Effector CD8-positive, alpha-beta T cell (primary cell): ENCODE measurements around the gene NFE2L2.
"Not testable (repeated sequence)": the region's sequence is repeated elsewhere in the genome, so short reads cannot be mapped to it uniquely, and the experiment has no call there.

Experiments
- DNase-seq: peaks from one replicate; lab custom pipeline; 2025; lab: John Stamatoyannopoulos, UW
- total RNA-seq, 4 experiments: gene quantifications; one replicate each; lab custom pipeline; 2026; lab: John Stamatoyannopoulos, UW

NFE2L2 gene
- total RNA-seq = 92.6 to 135 (median 116) reads per million in 4 experiments

DNA sequence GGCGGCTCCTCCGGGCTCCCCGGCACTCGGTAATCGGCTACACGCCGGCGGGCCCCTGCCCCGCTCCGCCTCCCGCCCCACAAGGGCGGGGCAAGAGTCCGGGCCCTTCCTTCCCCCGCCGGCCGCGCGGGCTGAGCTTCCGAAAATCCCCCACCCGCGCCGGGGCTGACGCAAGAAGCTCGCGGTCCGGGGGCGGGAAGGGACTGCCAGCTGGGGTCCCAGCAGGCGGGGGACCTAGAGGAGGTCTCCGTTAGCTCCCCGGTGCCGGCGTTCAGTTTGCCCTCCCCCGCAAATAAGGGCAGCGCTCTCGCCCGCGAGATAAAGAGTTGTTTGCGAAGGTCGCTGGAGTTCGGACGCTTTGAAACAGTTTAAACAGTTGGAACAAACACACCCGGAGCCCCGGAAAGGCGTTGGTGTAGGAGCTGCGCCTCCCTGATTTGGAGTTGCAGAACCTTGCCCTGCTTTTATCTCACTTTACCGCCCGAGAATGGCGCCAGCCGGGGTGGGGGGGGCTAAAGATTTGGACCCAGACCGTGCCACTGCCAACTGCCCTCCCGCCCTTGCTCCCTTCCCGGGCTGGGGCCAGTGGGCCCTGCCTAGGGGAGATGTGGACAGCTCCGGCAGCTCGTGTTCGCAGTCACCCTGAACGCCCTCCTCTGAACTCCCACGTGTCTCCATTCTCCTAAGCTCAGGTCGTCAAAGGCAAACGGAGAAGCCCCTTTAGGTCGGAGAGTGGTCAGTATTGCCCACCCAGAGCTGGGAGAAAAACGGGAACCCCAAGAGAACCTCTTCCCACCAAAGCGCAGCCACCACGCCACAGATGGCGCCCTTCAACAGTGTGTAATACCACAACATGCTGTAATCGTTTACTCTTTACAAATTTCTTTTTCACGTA lies at the start of gene NFE2L2:
TSS of gene NFE2L2 (minus strand) at position 35 of the 895 bp plus-strand sequence. CDS start 151 bp downstream, outside the sequence.
- peak; percentile 88 for DNase-seq

DNA sequence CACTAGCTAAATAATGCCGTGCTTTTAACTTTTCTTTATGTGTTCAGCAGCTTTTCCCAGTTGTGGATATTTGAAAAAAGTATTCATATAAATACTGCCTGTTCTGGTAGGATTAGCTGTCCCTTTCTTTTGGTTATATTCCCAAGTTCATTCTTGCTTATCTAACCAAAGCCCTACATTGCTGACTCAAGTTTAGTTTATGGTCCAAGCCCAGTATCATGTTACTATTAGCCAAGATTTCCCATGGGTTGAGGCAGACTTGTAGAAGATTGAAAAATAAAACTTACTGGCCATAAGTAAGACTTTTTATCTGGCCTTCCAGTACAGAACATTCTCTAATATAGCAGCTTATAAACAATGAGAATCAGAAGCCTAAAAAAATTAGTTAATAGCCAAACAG lies 49.7 kb upstream of the NFE2L2 start:
- DNase-seq = no peak

DNA sequence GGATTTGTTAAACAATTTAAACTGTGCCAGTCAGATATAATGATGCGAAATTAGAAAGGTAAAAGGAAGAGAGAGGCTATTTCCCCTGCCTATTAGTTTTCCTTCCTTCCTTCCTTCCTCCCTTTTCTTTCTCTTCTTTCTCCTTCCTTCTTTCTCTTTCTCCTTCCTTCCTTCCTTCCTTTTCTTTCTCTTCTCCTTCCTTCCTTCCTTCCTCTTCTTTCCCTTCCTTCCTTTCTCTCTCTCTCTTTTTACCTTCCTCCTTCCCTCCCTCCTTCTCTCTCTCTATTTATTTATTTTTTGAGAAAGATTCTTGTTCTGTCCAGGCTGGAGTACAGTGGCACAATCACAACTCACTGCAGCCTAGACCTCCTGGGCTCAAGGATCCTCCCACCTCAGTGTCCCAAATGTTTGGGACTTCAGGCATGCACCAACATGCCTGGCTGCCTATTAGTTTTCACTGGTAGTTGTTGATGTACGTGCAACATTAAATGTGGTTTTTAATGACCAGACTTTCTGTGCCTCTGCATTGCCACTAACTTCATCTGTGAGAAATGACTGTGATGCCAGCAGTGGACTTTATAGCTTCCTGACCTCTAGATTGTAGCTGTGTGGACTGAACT lies 48.7 kb upstream of the NFE2L2 start:
- no peak for DNase-seq

DNA sequence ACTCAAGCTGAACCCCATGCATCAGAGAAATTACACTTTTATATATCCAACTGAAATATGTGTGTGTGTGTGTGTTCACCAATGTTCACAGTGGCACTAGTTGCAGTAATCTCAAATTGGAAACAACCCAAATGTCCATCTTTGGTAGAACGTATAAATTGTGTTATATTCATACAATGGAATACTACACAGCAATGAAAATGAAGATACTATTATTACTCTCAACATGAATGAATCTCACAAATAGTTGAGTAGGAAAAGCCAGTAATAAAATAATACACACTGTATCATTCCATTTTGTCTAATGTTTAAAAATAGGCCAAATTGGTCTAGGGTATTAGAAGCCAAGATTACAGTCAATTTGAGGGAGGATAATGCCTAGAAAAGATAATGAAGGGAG lies 48.0 kb upstream of the NFE2L2 start:
- no peak for DNase-seq

- DNase-seq = not testable (repeated sequence)
These were observed 45.3 kb upstream of the NFE2L2 start for GRCh38 chr2:177309672-177310309.

GRCh38 chr2:177306550-177306949 lies 42.0 kb upstream of the NFE2L2 start:
- DNase-seq = no peak

- no peak for DNase-seq
These were observed 39.4 kb upstream of the NFE2L2 start for GRCh38 chr2:177303939-177304338.

GRCh38 chr2:177302552-177302951 lies 38.0 kb upstream of the NFE2L2 start:
- DNase-seq = no peak

- no peak for DNase-seq
These were observed 33.7 kb upstream of the NFE2L2 start for GRCh38 chr2:177298191-177298590.

DNA sequence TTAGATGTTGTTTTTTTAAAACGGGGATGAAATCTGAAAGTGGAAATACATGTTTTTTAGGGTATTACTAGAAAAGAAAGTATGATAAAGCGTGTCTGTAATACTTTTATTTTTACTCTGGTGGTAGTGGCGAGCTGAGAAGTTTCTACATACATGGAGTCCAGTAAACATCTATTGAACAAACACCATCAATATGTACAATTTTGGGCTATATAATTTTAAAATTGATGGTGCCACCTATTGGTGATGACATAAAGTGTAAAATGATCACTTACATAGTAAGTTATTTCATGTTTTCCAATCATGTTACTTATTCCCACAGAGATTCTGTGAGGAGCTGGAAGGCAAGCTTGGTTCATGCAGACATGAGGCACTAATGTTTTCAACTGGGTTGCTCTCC lies 31.5 kb upstream of the NFE2L2 start:
- DNase-seq = no peak

DNA sequence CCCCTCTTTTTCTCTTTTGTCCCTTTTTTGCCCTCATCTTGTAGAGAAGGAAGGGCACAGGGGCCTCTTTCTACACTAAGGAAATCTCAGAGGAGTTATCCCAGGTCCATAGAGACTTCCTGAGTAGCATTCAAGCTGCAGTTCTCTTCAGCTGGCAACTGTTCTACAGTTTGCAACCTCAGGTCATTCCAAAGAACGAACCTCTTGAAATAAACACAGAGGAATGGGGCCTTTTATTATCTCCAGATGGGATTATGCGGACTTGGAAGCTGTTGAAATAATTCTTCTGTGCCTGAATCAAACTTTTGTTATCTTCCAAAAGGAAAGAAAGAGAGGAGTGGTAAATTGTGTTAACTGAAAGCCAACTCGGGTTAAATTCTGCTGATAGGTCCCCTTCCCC lies 31.0 kb upstream of the NFE2L2 start:
- no peak for DNase-seq

DNA sequence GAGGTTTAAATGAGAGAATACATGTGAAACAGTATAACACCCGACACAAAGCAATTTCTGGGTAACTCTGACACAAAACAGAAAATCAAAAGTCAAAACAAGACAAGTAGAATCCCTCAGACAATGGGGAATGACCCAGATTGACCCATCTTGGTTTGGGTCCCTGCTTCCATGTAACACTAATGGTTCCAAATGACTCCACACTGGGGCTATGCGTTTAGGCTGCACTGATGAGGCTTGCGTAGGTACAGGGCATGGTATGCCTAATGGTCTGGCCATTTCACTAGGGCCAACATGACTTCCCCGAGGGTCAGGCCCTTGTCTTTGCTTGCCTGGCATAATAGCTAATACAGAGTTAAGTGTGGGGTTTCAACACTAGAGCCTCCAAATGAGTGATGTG lies 27.2 kb upstream of the NFE2L2 start:
- no peak for DNase-seq

DNA sequence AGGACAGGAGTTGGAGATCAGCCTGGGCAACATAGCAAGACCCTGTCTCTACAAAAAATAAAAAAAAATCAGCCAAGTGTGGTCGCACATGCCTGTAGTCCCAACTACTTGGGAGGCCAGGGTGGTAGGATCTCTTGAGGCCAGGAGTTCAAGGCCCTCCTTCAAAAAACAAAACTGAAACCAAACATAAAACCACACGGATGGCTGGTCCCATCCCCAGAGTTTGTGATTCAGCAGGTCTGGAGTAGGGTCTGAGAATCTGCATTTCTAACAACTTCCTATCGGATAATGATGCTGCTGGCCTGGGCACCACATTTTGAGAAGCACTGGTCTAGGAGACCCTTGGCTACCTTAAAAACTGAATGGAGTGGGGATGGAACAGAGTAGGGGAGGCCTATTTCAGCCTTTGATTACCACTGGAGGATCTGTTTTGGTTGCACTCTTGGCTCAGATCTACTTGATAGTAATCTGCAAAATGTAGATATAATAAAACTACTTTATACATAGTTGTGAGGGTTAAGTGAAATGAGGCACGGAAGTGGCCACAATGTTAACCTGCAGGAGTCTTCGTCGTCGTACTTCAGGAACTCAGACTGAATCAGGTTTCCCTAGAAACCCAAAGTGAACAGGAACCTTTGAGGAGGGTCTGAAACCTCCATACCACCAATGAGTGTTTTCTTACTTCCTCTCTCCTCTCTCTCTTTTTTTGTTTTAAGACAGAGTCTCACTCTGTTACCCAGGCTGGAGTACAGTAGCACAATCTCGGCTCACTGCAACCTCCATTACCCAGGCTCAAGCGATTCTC lies 25.5 kb upstream of the NFE2L2 start:
- no peak for DNase-seq

GRCh38 chr2:177287814-177288213 lies 23.3 kb upstream of the NFE2L2 start:
- DNase-seq = no peak

- no peak for DNase-seq
These were observed 21.6 kb upstream of the NFE2L2 start for GRCh38 chr2:177285892-177286715.

- no peak for DNase-seq
These were observed 20.0 kb upstream of the NFE2L2 start for GRCh38 chr2:177284531-177284930.

GRCh38 chr2:177283906-177284305 lies 19.4 kb upstream of the NFE2L2 start:
- DNase-seq = no peak

DNA sequence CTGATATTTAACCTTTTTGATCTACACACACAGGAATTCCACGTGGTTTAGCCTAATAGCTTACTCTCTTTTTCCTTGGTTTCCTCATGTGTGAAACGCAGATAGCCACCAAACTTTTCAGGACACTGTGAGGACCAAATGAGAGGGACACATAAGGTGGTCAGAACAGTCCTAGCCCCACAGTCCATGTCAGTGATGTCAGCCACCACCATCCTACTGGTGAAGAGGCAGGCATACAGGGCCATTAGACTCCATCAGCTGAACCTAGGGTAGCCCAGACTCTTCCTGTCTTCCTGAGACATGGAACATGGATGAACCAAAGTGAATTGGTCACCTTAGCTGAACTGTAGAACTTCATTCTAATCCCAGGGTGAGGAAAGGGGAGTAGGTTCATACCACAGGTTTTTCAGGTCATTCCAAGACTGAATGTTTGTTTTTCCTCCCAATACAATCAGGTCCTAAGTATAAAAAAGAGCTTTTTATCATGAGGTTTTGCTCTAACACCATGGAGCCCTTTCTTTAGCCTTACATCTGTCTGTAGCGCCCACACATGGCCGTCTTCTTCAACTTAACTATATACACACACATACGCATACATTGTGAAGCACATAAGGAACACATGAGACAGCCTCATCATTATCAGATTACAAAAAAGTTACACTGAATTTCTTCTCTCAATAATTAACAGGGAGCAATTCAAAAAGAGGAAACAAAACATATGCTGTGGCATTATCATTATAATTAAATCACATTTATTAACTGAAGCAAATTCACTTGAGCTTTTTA lies 18.5 kb upstream of the NFE2L2 start:
- no peak for DNase-seq

DNA sequence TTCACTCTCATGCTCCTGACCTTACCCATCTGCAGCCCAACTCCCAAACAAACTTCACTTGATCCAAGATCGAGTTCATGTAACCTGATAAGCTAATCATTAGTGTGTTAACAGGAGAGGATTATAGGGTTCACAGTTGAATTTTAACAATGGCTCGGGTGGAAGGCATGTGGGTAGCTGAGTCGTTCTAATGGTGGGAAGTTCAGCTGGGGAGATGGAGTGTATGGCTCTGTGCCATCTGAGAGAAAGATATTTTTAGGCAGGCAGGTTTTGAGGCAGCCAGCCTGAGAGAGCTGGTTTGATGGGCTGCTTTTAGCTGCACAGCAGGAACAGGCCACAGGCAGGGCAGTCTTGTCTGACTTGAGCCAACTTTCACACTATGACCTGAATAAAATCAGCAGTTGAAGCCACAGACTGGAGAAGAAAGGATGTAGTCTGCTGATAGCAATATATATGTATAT lies 17.7 kb upstream of the NFE2L2 start:
- no peak for DNase-seq
